Uterus (tissue), 4 donors: ENCODE measurements around the gene RANBP17. TPM values are rescaled to one million over a fixed set of nuclear protein-coding genes. Genes with fewer than 3 reads are reported as not detected.
"Not testable (repeated sequence)": the region's sequence is repeated elsewhere in the genome, so short reads cannot be mapped to it uniquely, and the experiment has no call there.

Source experiments
- DNase-seq, 2 donors: peaks; one replicate each; pipeline ENCODE4 v3.0.0-alpha.2; 2019 to 2020
- H3K27ac ChIP-seq, 2 donors: fragments of 200-600 bp; sonication (generic); 1 replicate in 1 of 2; 2 replicates in 1 of 2; pipeline ENCODE4 v1.5.1; 2016 to 2018
- H3K27me3 ChIP-seq, 2 donors: fragments of 200-600 bp; sonication (generic); one replicate each; pipeline ENCODE4 v1.5.1; 2018 to 2019; ENCODE audit warnings: control low read depth in 1 of 2
- H3K36me3 ChIP-seq, 2 donors: fragments of 200-600 bp; sonication (generic); one replicate each; pipeline ENCODE4 v1.5.1; 2019; ENCODE audit warnings: control low read depth in 1 of 2
- H3K4me1 ChIP-seq, 2 donors: fragments of 200-600 bp; sonication (generic); one replicate each; pipeline ENCODE4 v1.5.1; 2018 to 2019; ENCODE audit warnings: control low read depth in 1 of 2
- H3K4me3 ChIP-seq, 2 donors: fragments of 200-600 bp; sonication (generic); 1 replicate in 1 of 2; 2 replicates in 1 of 2; pipeline ENCODE4 v1.5.1; 2018 to 2019; ENCODE audit warnings: mild to moderate bottlenecking in 1 of 2
- H3K9me3 ChIP-seq, 2 donors: fragments of 200-600 bp; sonication (generic); one replicate each; pipeline ENCODE4 v1.5.1; 2019; ENCODE audit warnings: control low read depth in 1 of 2
- POLR2A ChIP-seq, 2 donors: fragments of 450-650 bp; IDR thresholded peaks; one replicate each; pipeline ENCODE4 v1.6.1; 2016; ENCODE audit warnings: antibody characterized with exemption in 2 of 2, mild to moderate bottlenecking in 1 of 2, moderate library complexity in 1 of 2
- intact Hi-C: fragments of 100-400 bp; cut with DNase I; formaldehyde crosslinking; loops from one replicate; pipeline ENCODE4 v1.15.1; 2023; ENCODE audit warnings: low total_unique reads
- total RNA-seq, 4 donors: library from RNA; depleted of rRNA in 3 of 4; stranded (reverse); fragments of >200 nt in 3 of 4; gene quantifications; one replicate each; pipeline versions ENCODE4 v1.1.0 to v1.2.4, GENCODE V29; 2014 to 2023
- TF ChIP-seq, protein P1 (sequence below), 4 experiments: fragments of 200-600 bp in 2 of 4; fragments of 450-650 bp in 2 of 4; sonication (generic) in 2 of 4; IDR thresholded peaks; one replicate each; pipeline ENCODE4 v1.5.1; 2016 to 2019; ENCODE audit warnings: antibody characterized with exemption in 4 of 4, mild to moderate bottlenecking in 2 of 4, moderate library complexity in 1 of 4
- donor health status: DM: yes; HTN: yes; CAD: no.

Gene RANBP17
- total RNA-seq, 4 donors from 2014 or later, result 1.8 to 72.8 (median 7.6) TPM

DNA sequence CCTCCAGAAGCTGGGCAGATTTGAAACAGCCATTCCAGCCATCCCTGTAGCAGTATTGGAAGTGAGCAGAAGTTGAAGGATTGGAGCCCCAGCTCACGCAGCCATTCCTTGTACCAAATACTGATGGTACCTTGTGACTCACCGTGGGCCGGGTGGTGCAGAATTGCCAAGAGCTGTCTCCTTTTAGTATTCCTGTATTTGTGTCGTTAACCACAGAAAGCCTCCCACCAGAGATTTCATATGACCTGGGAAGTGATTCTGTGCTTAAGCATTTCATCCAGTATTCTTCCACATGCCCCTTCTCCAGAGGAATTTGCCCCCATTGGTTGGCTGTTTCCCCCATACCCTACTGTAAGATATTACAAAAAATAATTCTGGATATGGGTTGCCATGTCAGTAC lies 429.6 kb downstream of the RANBP17 start:
- Histone ChIP-seq H3K27me3 (no peaks in the 10 kb centered on the region), H3K36me3 (no peaks in the 10 kb centered on the region), H3K4me3 (no peak overlapping the region), H3K27ac (no peak overlapping the region), H3K4me1 (no peaks in the 10 kb centered on the region), H3K9me3 (no peaks in the 10 kb centered on the region)
- intact Hi-C loops, result no loop called here
- TF ChIP-seq, protein P1, sequence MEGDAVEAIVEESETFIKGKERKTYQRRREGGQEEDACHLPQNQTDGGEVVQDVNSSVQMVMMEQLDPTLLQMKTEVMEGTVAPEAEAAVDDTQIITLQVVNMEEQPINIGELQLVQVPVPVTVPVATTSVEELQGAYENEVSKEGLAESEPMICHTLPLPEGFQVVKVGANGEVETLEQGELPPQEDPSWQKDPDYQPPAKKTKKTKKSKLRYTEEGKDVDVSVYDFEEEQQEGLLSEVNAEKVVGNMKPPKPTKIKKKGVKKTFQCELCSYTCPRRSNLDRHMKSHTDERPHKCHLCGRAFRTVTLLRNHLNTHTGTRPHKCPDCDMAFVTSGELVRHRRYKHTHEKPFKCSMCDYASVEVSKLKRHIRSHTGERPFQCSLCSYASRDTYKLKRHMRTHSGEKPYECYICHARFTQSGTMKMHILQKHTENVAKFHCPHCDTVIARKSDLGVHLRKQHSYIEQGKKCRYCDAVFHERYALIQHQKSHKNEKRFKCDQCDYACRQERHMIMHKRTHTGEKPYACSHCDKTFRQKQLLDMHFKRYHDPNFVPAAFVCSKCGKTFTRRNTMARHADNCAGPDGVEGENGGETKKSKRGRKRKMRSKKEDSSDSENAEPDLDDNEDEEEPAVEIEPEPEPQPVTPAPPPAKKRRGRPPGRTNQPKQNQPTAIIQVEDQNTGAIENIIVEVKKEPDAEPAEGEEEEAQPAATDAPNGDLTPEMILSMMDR (IDR thresholded peaks at IDR 0.05), result no peak
- TF ChIP-seq POLR2A (IDR thresholded peaks at IDR 0.05), result no peak
- DNase-seq, result no peak

DNA sequence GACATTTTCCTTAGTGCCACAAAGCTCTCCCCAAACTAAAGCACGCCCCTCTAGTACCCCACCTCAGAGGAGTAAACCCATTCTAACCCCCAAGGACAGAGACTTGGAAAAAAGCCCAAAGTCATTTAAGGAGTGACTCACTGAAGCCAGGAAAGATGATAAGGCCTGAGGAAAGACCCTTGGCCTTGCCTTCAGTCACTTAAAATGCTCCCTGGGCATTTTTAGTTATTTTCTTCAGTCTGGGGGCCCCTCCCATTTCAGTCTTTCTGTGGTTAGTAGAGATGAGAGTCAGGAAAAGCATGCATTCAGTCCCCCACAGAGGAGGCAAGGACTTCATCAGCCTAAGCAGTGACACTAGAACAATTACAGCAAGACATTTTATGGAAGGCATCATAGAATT lies 433.5 kb downstream of the RANBP17 start:
- H3K4me1 ChIP-seq, result no peaks in the 10 kb centered on the region
- DNase-seq, result no peak
- no peak overlapping the region for H3K4me3 ChIP-seq
- H3K36me3 ChIP-seq, result no peaks in the 10 kb centered on the region
- H3K27ac ChIP-seq, result no peak overlapping the region
- no peaks in the 10 kb centered on the region for H3K9me3 ChIP-seq
- TF ChIP-seq POLR2A (IDR thresholded peaks at IDR 0.05), result no peak
- TF ChIP-seq, protein P1 (IDR thresholded peaks at IDR 0.05), result no peak
- intact Hi-C loops, result no loop called here
- no peaks in the 10 kb centered on the region for H3K27me3 ChIP-seq

DNA sequence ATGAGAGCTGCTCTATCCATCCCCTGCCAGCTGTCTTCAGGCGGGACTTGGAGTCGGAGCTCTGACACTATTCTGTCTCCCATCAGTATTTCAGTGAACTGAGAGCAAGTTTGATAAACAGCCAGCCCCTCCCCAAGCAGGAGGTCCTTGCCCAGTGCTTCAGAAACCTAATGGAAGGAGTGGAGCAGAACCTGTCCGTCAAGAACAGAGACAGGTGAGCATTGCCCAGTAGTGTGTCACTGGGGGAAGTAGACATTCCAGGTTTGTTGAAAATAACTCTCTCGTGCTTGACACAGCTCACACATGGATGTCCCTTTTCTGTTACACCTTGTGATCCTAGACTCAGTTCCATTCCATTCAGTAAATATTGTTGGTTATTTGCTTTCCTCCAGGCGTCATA lies 434.0 kb downstream of the RANBP17 start:
- no peak for DNase-seq
- Histone ChIP-seq H3K9me3 (no peaks in the 10 kb centered on the region), H3K36me3 (no peaks in the 10 kb centered on the region), H3K27me3 (no peaks in the 10 kb centered on the region), H3K27ac (no peak overlapping the region), H3K4me3 (no peak overlapping the region), H3K4me1 (no peaks in the 10 kb centered on the region)
- intact Hi-C loops, result no loop called here
- no peak for TF ChIP-seq POLR2A (IDR thresholded peaks at IDR 0.05)
- TF ChIP-seq, protein P1 (IDR thresholded peaks at IDR 0.05), result no peak

DNA sequence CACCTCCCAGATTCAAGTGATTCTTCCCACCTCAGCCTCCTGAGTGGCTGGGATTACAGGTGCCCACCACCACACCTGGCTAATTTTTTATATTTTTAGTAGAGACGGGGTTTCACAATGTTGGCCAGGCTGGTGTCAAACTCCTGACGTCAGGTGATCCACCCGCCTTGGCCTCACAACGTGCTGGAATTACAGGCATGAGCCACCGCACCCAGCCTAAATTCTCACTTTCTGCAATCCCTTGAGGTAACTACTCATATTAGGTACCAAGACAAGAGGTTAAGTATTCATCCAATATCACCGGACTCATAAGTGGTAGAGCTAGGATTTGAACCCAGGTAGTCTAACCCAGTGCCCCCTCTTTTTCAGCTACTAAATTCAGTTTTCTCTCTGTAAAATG lies 436.1 kb downstream of the RANBP17 start:
- not testable (repeated sequence) for H3K4me1 ChIP-seq, H3K27me3 ChIP-seq

DNA sequence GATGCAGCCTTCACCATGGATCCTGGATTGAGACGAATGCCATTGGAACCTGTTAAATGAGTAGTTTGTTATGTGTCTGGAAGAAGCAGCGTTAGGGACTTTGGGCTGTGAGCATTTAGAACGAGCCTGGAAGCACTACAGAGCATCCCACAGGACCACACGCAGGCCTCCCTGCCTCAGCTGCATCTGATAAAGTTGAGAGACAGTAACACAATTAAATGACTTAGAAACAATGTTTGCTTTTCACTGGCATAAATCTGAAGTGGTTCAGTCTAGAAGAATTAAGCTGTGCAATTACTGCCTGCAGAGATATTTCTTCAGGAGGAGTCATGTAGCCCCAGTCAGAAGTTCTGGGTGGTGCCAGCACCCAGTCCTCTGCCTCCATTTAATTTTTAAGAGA lies 437.4 kb downstream of the RANBP17 start:
- H3K4me3 ChIP-seq, result no peak overlapping the region
- H3K36me3 ChIP-seq, result no peaks in the 10 kb centered on the region
- no peaks in the 10 kb centered on the region for H3K4me1 ChIP-seq
- TF ChIP-seq, protein P1 (IDR thresholded peaks at IDR 0.05), result no peak
- TF ChIP-seq POLR2A (IDR thresholded peaks at IDR 0.05), result no peak
- DNase-seq, result no peak
- H3K27ac ChIP-seq, result no peak overlapping the region
- intact Hi-C loops, result no loop called here
- H3K27me3 ChIP-seq, result no peaks in the 10 kb centered on the region
- H3K9me3 ChIP-seq, result no peaks in the 10 kb centered on the region

More for the DNA sequence above, 436.1 kb downstream of the RANBP17 start:
- DNase-seq, H3K27ac ChIP-seq, H3K4me3 ChIP-seq, H3K36me3 ChIP-seq, H3K9me3 ChIP-seq, intact Hi-C loops: not testable (repeated sequence)

DNA sequence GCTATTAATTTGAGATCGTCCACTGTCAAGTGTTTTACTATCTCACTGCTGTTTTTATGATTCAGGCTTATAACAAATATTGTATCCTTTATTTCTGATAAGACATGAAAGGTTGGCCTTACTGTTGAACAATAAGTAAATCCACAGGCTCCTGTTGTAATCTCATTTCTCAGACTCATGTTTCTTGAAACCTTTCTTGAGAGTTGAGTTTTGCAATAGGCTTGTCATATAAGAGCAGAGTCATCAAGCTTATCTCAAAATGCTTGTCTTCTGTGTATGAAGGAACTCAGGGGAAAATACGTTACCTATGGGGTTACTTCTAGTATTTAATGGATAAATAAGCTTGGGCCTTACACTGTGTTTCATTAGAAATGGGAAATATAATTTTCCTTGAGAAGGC lies 438.0 kb downstream of the RANBP17 start:
- no peak overlapping the region for H3K4me3 ChIP-seq
- no peak for DNase-seq
- peaks cover 0 to under 1% of the 10 kb centered on the region in 2 donors for H3K27me3 ChIP-seq
- no peaks in the 10 kb centered on the region for H3K9me3 ChIP-seq
- TF ChIP-seq, protein P1 (IDR thresholded peaks at IDR 0.05), result no peak
- TF ChIP-seq POLR2A (IDR thresholded peaks at IDR 0.05), result no peak
- H3K36me3 ChIP-seq, result no peaks in the 10 kb centered on the region
- intact Hi-C loops, result no loop called here
- no peak overlapping the region for H3K27ac ChIP-seq
- H3K4me1 ChIP-seq, result no peaks in the 10 kb centered on the region
